Ovary (tissue), 10 donors: ENCODE data around the gene GORASP1. TPM values are rescaled to one million over a fixed set of nuclear protein-coding genes. Genes with fewer than 3 reads are reported as not detected.

Experiments used
- DNase-seq, 5 donors: peaks; one replicate each; pipeline ENCODE4 v3.0.0-alpha.2; 2019 to 2020
- H3K27ac ChIP-seq, 2 donors: fragments of 200-600 bp; one replicate each; pipeline versions ENCODE4 v1.5.1 to v1.8.0; 2019 to 2022
- H3K27me3 ChIP-seq: fragments of 200-600 bp; one replicate; pipeline ENCODE4 v1.8.0; 2022
- H3K36me3 ChIP-seq: fragments of 200-600 bp; sonication (generic); one replicate; pipeline ENCODE4 v1.5.1; 2019
- H3K4me1 ChIP-seq: one replicate; pipeline ENCODE4 v1.8.1; 2013; ENCODE audit warnings: mild to moderate bottlenecking, moderate library complexity; ENCODE audit not compliant: insufficient read depth
- H3K4me3 ChIP-seq: fragments of 200-600 bp; sonication (generic); one replicate; pipeline ENCODE4 v1.5.1; 2017
- H3K9me3 ChIP-seq, 2 donors: fragments of 200-600 bp in 1 of 2; sonication (generic) in 1 of 2; one replicate each; pipeline versions ENCODE4 v1.5.1 to v1.8.1; 2013 to 2019; ENCODE audit warnings: mild to moderate bottlenecking in 1 of 2, moderate library complexity in 1 of 2
- EP300 ChIP-seq: sonication (generic); formaldehyde crosslinking; IDR thresholded peaks from one replicate; pipeline ENCODE4 v1.6.1; 2017; ENCODE audit warnings: antibody characterized with exemption
- POLR2A ChIP-seq: fragments of 450-650 bp; IDR thresholded peaks from one replicate; pipeline ENCODE4 v1.6.1; 2017; ENCODE audit warnings: antibody characterized with exemption, mild to moderate bottlenecking, moderate library complexity
- WGBS, 3 donors: extraction: QIAGEN DNeasy Blood & Tissue Kit in 1 of 3; methylation state at CpG; one replicate each; pipeline versions ENCODE4 v1.1.5 to v1.1.7; 2013 to 2017; 5-methylcytosine and 5-hydroxymethylcytosine counted together
- intact Hi-C, 4 donors: fragments of 100-400 bp; cut with DNase I; formaldehyde crosslinking; loops; one replicate each; pipeline versions ENCODE4 v1.11.0 to v1.15.1; 2022 to 2023
- long read RNA-seq, 3 donors: library from polyadenylated mRNA in 2 of 3; unstranded in 2 of 3; transcript quantifications; one replicate each; pipeline ENCODE4 v2.0.0 and lab custom pipeline, GENCODE V29; 2021 to 2026
- polyA plus RNA-seq, 2 donors: library from polyadenylated mRNA; stranded (reverse); fragments of 200-250 nt in 1 of 2; fragments of 350-450 nt in 1 of 2; fragmentation: Illumina TruSeq in 1 of 2; extraction: RNeasy Lipid Tissue Mini Kit (QIAGEN cat#74804) in 1 of 2; gene quantifications; one replicate each; pipeline ENCODE4 v1.2.3, GENCODE V29; 2013 to 2014
- total RNA-seq, 7 donors: library from RNA; depleted of rRNA in 2 of 7; stranded (reverse); fragments of >200 nt in 2 of 7; fragmentation: NEBNext Ultra II Directional in 3 of 7; extraction: Animal tissue kit (Norgen Biotek cat#: 25700) in 3 of 7; gene quantifications; one replicate each; pipeline versions ENCODE4 v1.1.0 to v1.2.4, GENCODE V29; 2016 to 2023
- TF ChIP-seq, protein P1 (sequence below), 3 donors: fragments of 450-650 bp in 2 of 3; fragments of 200-600 bp in 1 of 3; IDR thresholded peaks; one replicate each; pipeline versions ENCODE4 v1.5.1 to v1.8.0; 2016 to 2022; ENCODE audit warnings: antibody characterized with exemption in 3 of 3, mild to moderate bottlenecking in 1 of 3
- donor health status: DM: no; HTN: no; CAD: no; lungs with moderate emphysema.
- donor health status: DM: no; HTN: no; CAD: no.
- donor health status: Bipolar disorder and iron deficiency.
- donor health status: DM: yes; HTN: yes; CAD: no.
- donor health status: DM: no; HTN: no; CAD: no.
- donor health status: DM: yes; HTN: yes; CAD: no.

The GORASP1 gene
- total RNA-seq (10 to 100 TPM; 38.0 to 54.5 (median 47.8) TPM), polyA plus RNA-seq (10 to 100 TPM; 31.4 to 32.5 TPM)
- long read RNA-seq, donor 1, transcript GORASP1-206 (6 exons, 2,523 nt): minor isoform, 5 of 145 reads
- long read RNA-seq, donor 1, transcript GORASP1-201 (9 exons, 3,722 nt): major isoform, 71 of 145 reads
- long read RNA-seq, donor 1, partial matches to known transcripts: 30 of 145 reads
- long read RNA-seq, donor 1, other reads (novel, unspliced or antisense): 23 of 145 reads
- long read RNA-seq, donor 2, partial matches to known transcripts: 10 of 12 reads
- long read RNA-seq, donor 2, other reads (novel, unspliced or antisense): 0 of 12 reads
- long read RNA-seq, donor 3, transcript GORASP1-201 (9 exons, 3,722 nt): major isoform, 54 of 93 reads
- long read RNA-seq, donor 3, partial matches to known transcripts: 7 of 93 reads
- long read RNA-seq, donor 3, other reads (novel, unspliced or antisense): 23 of 93 reads

DNA sequence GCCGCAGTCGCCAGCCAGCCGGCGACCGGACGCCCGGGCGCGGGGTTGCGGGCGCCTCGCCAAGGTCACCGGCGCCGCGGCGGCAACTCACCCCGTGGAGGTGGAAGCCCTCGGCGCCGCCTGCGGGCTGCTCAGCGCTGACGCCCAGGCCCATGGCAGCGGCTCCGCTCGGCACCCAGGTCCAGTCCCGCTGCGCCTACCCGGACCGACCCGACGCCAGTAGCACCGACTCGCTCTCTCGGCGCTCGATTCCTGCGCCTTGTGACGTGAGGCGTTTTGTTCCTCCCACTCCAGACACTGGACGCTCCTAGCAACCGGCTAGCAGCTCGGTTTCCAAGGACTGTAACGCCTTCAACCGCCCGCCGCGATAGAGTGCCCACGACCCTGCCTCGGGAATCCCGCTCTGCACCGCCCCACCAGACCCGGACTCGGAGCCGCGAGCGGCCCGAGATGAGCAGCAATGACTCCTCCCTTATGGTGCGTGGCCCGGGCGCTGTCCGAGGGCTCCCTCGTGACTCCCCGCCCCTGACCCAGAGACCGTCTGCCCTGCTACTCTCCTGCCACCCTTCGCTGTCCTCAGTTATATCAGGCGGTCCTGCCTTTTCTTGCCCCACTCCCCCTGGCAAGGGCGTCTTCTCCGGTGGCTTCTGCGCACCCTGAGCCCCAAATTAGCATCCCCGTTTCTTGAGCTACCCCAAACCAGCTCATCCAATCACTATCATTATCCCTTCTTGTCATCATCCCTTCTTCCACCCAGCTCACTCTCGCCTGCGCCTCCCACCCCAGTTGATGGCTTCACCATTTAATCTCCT lies at the start of gene GORASP1, which contains the start of gene TTC21A:
GORASP1 (minus strand) TSS at position 240 of the 812 bp plus-strand sequence; CDS start at position 154, 86 bp downstream.
TTC21A (plus strand) TSS at position 293 of the 812 bp plus-strand sequence; CDS start at position 451, 158 bp downstream.
- Histone ChIP-seq H3K27ac (peak within 1 kb of the TSS; percentile 88 to 96), H3K4me3 (peak within 1 kb of the TSS; percentile 88), H3K9me3 (no peaks in the 10 kb centered on the region), H3K27me3 (no peaks in the 10 kb centered on the region), H3K36me3 (no peaks in the 10 kb centered on the region), H3K4me1 (peaks cover 4% of the 10 kb centered on the region)
- TF ChIP-seq, protein P1, sequence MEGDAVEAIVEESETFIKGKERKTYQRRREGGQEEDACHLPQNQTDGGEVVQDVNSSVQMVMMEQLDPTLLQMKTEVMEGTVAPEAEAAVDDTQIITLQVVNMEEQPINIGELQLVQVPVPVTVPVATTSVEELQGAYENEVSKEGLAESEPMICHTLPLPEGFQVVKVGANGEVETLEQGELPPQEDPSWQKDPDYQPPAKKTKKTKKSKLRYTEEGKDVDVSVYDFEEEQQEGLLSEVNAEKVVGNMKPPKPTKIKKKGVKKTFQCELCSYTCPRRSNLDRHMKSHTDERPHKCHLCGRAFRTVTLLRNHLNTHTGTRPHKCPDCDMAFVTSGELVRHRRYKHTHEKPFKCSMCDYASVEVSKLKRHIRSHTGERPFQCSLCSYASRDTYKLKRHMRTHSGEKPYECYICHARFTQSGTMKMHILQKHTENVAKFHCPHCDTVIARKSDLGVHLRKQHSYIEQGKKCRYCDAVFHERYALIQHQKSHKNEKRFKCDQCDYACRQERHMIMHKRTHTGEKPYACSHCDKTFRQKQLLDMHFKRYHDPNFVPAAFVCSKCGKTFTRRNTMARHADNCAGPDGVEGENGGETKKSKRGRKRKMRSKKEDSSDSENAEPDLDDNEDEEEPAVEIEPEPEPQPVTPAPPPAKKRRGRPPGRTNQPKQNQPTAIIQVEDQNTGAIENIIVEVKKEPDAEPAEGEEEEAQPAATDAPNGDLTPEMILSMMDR (IDR thresholded peaks at IDR 0.05): peak in 2 of 3 donors; percentile 2 to 24
- TF ChIP-seq EP300 (no peak), POLR2A (peak; percentile 87)
- WGBS, 3 donors: 0 to 1% (median 1%) methylated on average over 47 to 74 of the region's 74 CpGs
- peak; percentile 86 to 92 (median 90) for DNase-seq
- intact Hi-C loops: loop anchor here in 1 of 4 donors (5.0 kb wide), 2 partner anchors 40 to 75 kb away; no protein-coding TSS in a partner anchor

DNA sequence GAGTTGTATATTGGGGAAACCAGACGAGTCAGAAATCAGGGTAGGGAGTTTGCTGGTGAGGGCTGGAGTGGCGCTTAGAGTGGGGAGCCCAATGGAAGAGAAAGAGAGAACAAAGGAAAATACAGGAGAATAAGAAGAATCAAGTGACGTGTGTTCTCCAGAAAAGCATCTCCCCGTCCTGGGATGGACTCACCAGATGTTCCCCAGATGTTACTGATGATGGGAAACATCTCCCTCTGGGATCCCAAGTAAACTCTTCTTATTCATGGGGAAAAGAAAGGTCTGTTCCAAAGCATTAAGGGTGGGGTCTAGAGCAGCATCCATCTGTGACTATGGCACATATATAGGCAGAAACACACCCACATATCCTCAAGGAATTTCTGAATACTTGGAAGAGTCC lies 49.0 kb upstream of the GORASP1 start:
- Histone ChIP-seq H3K4me1 (peaks cover 2% of the 10 kb centered on the region), H3K36me3 (no peaks in the 10 kb centered on the region), H3K9me3 (no peaks in the 10 kb centered on the region), H3K4me3 (no peak overlapping the region), H3K27ac (peak overlapping the region in 1 of 2 donors; percentile 50), H3K27me3 (no peaks in the 10 kb centered on the region)
- WGBS, 3 donors: 55 to 69% (median 58%) methylated on average over 4 of the region's 4 CpGs
- TF ChIP-seq, protein P1 (IDR thresholded peaks at IDR 0.05): no peak
- TF ChIP-seq POLR2A: no peak
- no peak for TF ChIP-seq EP300
- DNase-seq: no peak
- intact Hi-C loops: no loop called here

- peak; percentile 59 to 77 (median 74) for DNase-seq
- H3K36me3 ChIP-seq: no peaks in the 10 kb centered on the region
- no peak overlapping the region for H3K4me3 ChIP-seq
- peaks cover 9% of the 10 kb centered on the region for H3K4me1 ChIP-seq
- H3K27ac ChIP-seq: peak overlapping the region; percentile 79 to 91
- TF ChIP-seq POLR2A (no peak), EP300 (no peak)
- TF ChIP-seq, protein P1 (IDR thresholded peaks at IDR 0.05): no peak
- 45 to 52% (median 49%) methylated on average over 18 of the region's 18 CpGs for WGBS, 3 donors
- no peaks in the 10 kb centered on the region for H3K9me3 ChIP-seq
- intact Hi-C loops: no loop called here
- no peaks in the 10 kb centered on the region for H3K27me3 ChIP-seq
Measured at GRCh38 chr3:39154280-39155021, 47.0 kb upstream of the GORASP1 start.

DNA sequence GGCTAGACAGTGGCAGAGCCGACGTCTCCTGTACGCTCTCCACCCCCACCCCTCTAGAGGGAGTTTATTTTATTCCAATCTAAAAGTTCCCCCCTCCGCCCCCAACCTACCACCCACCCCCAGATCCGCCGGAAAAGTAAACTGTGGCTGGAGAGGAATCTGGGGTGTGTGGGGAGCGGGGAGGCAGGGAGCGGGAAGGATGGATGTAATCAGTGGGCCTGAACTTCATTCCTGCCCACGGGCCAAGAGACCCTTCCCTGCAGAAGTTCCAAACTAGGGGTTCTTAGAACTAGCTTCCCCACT lies 46.5 kb upstream of the GORASP1 start:
- 15 to 23% (median 18%) methylated on average over 9 of the region's 9 CpGs for WGBS, 3 donors

More for the DNA sequence above, 46.5 kb upstream of the GORASP1 start:
- no peaks in the 10 kb centered on the region for H3K27me3 ChIP-seq
- H3K27ac ChIP-seq: peak overlapping the region; percentile 79 to 91
- no peak for TF ChIP-seq EP300
- no peak for TF ChIP-seq POLR2A
- TF ChIP-seq, protein P1 (IDR thresholded peaks at IDR 0.05): no peak
- H3K4me3 ChIP-seq: peak overlapping the region; percentile 99
- no peaks in the 10 kb centered on the region for H3K36me3 ChIP-seq
- DNase-seq: no peak
- intact Hi-C loops: no loop called here
- peaks cover 9% of the 10 kb centered on the region for H3K4me1 ChIP-seq
- H3K9me3 ChIP-seq: no peaks in the 10 kb centered on the region
